ENCODE results near the gene TBKBP1.
A peak's percentile ranks its signal among the peaks of the same experiment; 100 is the strongest.

Gene TBKBP1, protein sequence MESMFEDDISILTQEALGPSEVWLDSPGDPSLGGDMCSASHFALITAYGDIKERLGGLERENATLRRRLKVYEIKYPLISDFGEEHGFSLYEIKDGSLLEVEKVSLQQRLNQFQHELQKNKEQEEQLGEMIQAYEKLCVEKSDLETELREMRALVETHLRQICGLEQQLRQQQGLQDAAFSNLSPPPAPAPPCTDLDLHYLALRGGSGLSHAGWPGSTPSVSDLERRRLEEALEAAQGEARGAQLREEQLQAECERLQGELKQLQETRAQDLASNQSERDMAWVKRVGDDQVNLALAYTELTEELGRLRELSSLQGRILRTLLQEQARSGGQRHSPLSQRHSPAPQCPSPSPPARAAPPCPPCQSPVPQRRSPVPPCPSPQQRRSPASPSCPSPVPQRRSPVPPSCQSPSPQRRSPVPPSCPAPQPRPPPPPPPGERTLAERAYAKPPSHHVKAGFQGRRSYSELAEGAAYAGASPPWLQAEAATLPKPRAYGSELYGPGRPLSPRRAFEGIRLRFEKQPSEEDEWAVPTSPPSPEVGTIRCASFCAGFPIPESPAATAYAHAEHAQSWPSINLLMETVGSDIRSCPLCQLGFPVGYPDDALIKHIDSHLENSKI

DNA sequence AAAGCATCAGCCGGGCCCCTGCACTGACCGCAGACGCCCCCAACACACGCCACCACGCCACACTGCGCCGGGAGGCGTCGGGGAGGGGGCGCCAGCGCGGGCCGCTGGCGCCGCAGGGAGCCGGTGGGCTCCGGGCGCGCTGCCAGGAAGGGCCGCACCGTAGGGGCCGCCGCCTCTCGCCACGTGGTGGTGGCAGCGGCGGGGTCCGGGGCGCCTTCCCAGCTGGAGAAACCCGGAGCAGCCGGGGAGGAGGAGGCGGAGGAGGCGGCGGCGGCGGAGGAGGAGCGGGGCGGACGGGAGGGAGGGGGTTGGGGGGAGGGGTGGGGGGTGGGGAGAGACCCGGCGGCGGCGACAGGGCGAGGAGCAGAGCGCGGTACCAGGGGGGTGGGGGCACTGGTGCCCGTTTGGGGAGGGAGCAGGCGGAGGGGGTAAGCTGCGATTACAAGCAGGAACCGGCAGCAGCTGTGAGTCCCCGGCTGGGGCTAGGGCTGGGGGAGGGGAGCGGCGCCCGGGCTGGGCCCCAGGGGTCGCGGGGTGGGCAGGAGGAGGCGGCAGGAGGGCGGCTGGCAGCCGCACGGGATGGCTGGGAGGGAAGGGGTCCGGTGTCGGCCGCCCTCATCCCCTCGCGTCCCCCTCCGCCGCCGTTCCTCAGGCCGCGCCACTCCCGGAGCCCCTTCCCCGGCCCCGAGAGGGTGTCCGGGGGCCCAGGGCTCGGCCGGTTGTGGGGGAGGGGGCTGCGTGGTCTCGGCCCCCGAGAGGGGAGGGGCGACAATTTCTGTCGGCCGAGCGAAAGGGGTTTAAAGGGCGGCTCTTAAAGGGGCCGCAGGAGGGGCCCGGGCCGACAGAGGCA lies at the start of gene TBKBP1:
Gene TBKBP1 (plus strand): TSS at position 431 of the 850 bp plus-strand sequence. CDS start 1,952 bp downstream, outside the sequence.
- DNase-seq (ENCODE audit: extremely low read depth in 1 of 2, low read depth in 1 of 2) = no peak

DNA sequence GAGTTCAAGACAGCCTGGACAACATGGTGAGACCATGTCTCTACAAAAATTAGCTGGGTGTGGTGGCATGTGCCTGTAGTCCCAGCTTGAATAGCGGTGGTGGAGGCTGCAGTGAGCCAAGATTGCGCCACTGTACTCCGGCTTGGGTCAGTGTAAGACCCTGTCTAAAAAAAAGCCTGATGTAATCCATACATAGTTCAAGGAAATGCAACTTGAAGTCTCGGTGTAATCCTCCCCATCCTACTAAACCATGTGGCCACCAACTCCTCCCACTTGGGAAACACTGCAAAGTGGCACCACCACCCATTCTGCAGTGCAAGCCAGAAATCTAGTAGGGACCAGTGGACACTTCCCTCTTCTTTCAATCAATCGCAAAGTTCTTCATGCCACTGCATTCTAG lies 49.6 kb upstream of the TBKBP1 start:
- no peak for DNase-seq (ENCODE audit: extremely low read depth in 1 of 2, low read depth in 1 of 2)

DNA sequence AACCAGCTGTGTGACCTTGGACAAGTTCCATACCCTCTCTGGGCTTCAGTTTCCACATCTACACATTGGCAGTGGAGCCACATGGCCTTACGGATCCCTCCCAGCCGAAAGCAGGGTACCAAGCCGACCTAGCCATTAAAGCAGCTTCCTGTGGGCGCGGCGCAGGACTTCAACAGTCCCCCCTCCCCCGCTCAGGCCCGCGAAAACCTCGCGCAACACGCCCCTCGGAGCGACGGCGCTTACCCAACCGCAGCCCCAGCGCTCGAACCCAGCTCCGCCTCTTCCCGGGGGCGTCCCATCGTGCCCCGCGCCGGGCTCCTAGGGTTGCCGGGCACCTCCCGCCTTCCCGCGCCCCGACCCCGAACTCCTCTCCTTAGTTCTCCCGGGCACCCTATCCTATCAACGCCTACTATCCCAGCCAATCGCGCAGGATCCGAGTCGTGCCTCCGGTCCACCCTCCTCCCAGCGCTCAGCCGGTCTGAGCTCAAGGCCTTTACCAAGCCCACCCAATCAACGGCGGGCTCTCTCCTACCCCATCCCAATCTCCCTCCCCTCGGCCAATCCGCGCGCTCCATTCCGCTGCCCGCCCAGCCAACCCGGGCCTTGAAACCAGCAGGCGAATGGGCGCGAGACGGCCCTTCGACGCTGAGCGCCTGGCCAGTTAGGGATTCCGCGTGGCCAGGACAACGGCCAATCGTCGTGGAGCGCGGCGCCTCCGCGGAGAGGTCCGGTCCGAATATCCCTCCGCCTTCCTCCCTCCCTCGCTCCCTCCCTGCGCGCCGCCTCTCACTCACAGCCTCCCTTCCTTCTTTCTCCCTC lies 44.6 kb upstream of the TBKBP1 start, which contains the start of gene KPNB1:
Gene KPNB1 (plus strand): TSS at position 767 of the 819 bp plus-strand sequence. CDS start 326 bp downstream, outside the sequence.
- DNase-seq (ENCODE audit: extremely low read depth in 1 of 2, low read depth in 1 of 2) = peak; percentile 97 to 98

DNA sequence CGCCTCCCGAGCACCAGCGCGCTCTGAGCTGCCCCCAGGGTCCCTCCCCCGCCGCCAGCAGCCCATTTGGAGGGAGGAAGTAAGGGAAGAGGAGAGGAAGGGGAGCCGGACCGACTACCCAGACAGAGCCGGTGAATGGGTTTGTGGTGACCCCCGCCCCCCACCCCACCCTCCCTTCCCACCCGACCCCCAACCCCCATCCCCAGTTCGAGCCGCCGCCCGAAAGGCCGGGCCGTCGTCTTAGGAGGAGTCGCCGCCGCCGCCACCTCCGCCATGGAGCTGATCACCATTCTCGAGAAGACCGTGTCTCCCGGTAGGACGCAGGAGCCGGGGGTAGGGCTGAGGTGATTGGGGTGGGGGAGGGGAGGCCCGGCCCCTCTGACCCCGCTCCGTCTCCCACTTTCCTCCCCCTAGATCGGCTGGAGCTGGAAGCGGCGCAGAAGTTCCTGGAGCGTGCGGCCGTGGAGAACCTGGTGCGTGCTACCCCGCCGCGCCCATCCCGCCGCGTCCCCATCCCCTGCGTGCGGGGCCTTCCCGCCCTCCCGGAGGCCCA lies 43.9 kb upstream of the TBKBP1 start:
- DNase-seq (ENCODE audit: extremely low read depth in 1 of 2, low read depth in 1 of 2) = peak in 1 of 2 donors; percentile 21

GRCh38 chr17:47650525-47651522 lies 43.1 kb upstream of the TBKBP1 start:
- DNase-seq (ENCODE audit: extremely low read depth in 1 of 2, low read depth in 1 of 2) = peak; percentile 94 to 95

GRCh38 chr17:47651704-47652103 lies 42.3 kb upstream of the TBKBP1 start:
- DNase-seq (ENCODE audit: extremely low read depth in 1 of 2, low read depth in 1 of 2) = no peak

DNA sequence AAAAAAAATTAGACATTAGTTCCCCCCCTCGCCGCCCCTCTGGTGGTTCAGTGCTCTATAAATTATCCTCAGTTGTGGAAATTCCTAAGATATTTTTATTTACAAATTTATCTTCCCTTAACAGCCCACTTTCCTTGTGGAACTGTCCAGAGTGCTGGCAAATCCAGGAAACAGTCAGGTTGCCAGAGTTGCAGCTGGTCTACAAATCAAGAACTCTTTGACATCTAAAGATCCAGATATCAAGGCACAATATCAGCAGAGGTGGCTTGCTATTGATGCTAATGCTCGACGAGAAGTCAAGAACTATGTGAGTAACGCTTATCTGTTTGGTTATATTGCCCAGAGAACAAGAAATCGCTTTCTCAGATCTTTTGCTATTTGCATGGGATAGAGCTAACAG lies 41.4 kb upstream of the TBKBP1 start:
- no peak for DNase-seq (ENCODE audit: extremely low read depth in 1 of 2, low read depth in 1 of 2)

GRCh38 chr17:47653442-47653841 lies 40.5 kb upstream of the TBKBP1 start:
- DNase-seq (ENCODE audit: extremely low read depth in 1 of 2, low read depth in 1 of 2) = no peak

- DNase-seq (ENCODE audit: extremely low read depth in 1 of 2, low read depth in 1 of 2) = no peak
These were observed 39.0 kb upstream of the TBKBP1 start for GRCh38 chr17:47654991-47655390.

GRCh38 chr17:47660064-47660492 lies 33.9 kb upstream of the TBKBP1 start:
- no peak for DNase-seq (ENCODE audit: extremely low read depth in 1 of 2, low read depth in 1 of 2)

- DNase-seq (ENCODE audit: extremely low read depth in 1 of 2, low read depth in 1 of 2) = peak in 1 of 2 donors; percentile 12
These were observed 29.9 kb upstream of the TBKBP1 start for GRCh38 chr17:47663912-47664623.

DNA sequence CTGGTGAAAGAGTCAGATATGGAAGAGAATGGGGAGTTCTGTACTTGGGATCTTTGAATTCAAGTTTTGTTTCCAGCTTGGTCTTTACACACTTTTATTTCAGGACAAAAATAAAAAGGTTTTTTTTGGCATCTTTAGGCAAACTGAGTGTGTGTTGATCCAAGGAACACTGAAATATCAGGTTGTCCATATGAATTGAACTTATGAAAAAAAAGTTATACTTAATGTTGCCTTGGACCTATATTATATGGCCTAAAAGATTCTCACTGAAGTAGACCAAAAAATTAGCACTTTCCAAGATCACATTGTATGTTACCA lies 29.4 kb upstream of the TBKBP1 start:
- no peak for DNase-seq (ENCODE audit: extremely low read depth in 1 of 2, low read depth in 1 of 2)

- DNase-seq (ENCODE audit: extremely low read depth in 1 of 2, low read depth in 1 of 2) = no peak
These were observed 28.3 kb upstream of the TBKBP1 start for GRCh38 chr17:47665655-47666054.

DNA sequence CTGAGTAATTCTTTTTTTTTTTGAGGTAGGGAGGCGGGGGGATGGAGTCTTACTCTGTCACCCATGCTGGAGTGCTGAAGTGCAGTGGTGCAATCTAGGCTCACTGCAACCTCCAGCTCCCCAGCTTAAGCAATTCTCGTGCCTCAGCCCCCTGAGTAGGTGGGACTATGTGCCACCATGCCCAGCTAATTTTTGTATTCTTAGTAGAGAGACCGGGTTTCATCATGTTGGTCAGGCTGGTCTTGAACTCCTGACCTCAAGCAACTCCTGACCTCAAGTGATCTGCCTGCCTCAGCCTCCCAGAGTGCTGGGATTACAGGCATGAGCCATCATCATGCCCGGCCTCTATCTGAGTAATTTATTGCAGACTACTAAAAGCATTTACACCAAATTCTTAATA lies 24.9 kb upstream of the TBKBP1 start:
- no peak for DNase-seq (ENCODE audit: extremely low read depth in 1 of 2, low read depth in 1 of 2)

DNA sequence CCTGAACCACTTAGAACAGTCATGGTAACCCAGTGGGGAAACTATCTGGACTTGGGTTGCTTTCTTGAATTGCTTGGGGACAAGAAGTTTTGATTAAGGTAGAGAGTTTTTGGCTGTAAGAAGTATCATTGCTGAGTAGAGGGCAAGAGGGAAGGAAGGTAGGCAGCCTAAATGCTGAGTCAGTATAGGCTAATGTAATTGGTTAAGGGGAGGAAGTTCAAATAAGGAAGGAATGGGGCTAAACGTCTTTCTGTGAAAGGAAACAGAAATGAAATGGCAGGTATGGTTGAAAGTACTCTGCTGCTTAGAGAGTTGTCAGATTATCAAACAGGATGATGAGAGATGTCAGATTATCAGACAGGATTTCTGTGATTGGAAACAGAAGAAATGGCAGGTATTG lies 23.9 kb upstream of the TBKBP1 start:
- no peak for DNase-seq (ENCODE audit: extremely low read depth in 1 of 2, low read depth in 1 of 2)

DNA sequence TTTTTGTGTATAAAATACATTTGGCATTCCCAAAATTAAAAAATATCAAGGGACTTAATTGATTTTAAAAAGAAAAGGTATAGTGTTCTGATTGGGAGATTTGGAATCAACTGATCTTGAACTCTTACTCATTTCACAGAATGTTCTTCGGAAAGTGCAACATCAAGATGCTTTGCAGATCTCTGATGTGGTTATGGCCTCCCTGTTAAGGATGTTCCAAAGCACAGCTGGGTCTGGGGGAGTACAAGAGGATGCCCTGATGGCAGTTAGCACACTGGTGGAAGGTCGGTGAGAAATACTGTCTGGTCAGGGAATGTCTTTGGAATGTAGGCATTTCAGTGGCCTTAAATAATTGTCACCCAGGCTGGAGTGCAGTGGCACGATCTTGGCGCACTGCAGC lies 19.5 kb upstream of the TBKBP1 start:
- DNase-seq (ENCODE audit: extremely low read depth in 1 of 2, low read depth in 1 of 2) = no peak

DNA sequence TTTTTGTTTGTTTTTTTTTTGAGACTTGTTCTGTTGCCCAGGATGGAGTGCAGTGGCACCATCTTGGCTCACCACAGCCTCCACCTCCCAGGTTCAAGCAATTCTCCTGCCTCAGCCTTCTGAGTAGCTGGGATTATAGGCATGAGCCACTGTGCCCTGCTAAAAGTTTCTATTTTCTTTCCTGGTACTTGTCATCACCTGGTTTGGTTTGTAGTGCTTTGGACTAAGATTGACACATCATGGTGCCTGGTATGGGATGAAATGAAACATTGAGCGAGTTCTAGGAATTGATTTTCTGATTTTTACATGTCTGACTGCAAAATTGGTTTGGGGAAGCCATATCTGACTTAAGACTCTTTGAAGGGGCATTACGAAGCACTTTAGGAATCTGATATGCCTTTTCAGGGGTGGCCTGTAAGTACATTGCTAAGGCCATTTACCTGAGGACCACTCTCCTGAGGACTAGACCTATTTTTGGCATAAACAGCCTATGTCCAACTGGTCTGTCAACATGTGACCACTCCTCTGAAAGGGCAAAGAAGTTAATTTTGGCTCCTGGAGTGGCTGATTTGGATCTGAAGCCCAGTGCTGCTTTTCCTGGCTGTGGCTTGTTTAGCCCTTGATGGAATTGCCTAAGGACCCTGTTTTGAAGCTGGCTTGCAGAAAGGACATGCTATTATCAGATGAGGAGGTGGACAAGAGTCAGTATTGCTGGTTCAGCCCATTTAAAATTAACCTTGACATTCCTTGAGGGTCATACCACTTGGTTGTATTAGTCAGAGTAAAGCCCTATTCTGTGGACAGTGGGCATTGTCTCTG lies 18.4 kb upstream of the TBKBP1 start:
- no peak for DNase-seq (ENCODE audit: extremely low read depth in 1 of 2, low read depth in 1 of 2)

DNA sequence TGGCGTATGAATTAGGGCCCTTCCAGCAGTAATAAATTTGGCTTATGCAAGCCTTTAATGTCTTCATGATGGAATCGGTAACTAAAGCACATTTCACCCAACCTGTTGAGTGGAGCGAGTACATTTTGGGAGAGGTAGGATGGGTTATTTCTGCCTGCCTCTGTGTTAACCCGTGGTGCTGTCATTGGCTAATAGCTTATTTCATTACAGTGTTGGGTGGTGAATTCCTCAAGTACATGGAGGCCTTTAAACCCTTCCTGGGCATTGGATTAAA lies 17.8 kb upstream of the TBKBP1 start:
- DNase-seq (ENCODE audit: extremely low read depth in 1 of 2, low read depth in 1 of 2) = no peak

All from stimulated activated CD8-positive, alpha-beta memory T cell treated with anti-CD3 and anti-CD28 coated beads, Interleukin-7, amount 100 ng/mL, for 48 hours (primary cell).